ENCODE results near the gene SLC24A3. TPM values are rescaled to one million over a fixed set of nuclear protein-coding genes. Genes with fewer than 3 reads are reported as not detected.
A peak's percentile ranks its signal among the peaks of the same experiment; 100 is the strongest.
"Not testable (repeated sequence)": the region's sequence is repeated elsewhere in the genome, so short reads cannot be mapped to it uniquely, and the experiment has no call there.

SLC24A3 gene
- polyA plus RNA-seq, 1 donor, result 9.9 TPM

GRCh38 chr20:19660808-19661378 is 448.5 kb downstream of the SLC24A3 start:
- no peak overlapping the region for H3K4me3 ChIP-seq (ENCODE audit: low read length)
- WGBS (ENCODE audit: insufficient coverage, low lambda C conversion rate), result no CpG with 5 or more reads among the region's 9 CpGs
- H3K4me1 ChIP-seq (ENCODE audit: control insufficient read depth, insufficient read depth, low read length), result no peaks in the 10 kb centered on the region
- DNase-seq, result no peak
- no peaks in the 10 kb centered on the region for H3K9me3 ChIP-seq (ENCODE audit: control insufficient read depth, low read depth, low read length)
- H3K36me3 ChIP-seq (ENCODE audit: control insufficient read depth, insufficient read depth, low read length), result no peaks in the 10 kb centered on the region
- peaks cover 7% of the 10 kb centered on the region for H3K27me3 ChIP-seq (ENCODE audit: control insufficient read depth, insufficient read depth, low read length)
- no peak overlapping the region for H3K27ac ChIP-seq (ENCODE audit: low read length)

DNA sequence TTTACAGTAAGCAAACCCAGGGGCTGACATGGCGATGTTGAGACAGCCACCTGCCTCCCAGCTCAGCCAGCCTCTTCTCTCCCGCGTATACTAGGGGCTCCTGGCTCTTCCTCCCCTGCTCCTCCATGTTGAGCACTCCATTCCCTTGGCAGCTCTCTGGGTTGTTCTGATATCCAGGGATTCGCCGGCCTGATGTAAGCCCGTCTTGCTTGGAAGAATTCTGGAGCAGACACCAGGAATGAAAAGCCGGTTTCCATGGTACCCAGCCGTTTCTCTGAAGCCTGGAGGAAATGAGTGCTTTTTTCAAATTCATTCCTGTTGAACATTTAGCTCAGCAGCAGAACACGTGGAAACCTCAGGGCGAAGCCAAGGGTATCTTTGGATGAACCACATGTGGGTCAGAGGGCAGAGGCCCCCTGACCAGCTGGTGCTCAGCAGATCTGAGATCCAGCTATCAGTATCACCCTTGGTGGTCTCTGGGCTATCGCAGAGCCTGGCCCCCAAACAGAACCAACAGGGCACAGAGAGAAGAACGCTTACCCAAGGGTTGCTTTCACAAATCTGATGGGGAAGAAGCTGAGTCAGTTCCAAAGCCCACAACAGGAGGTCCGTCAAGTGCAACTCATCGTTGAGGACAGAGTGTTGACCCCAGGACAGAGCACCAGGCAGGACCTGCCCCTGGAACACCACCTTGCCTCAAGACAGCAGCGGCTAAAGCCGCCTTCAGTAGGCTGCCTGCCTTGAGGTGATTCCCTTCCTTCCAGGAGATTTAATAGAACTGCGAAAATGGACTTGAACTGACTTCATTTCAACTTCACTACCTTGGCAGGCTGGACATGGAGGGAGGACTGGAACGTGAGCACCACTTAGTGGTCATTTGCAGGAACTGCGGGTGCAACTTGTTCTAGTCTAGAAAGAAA is 449.5 kb downstream of the SLC24A3 start:
- no peak overlapping the region for H3K27ac ChIP-seq (ENCODE audit: low read length)
- no peaks in the 10 kb centered on the region for H3K36me3 ChIP-seq (ENCODE audit: control insufficient read depth, insufficient read depth, low read length)
- peaks cover 7% of the 10 kb centered on the region for H3K27me3 ChIP-seq (ENCODE audit: control insufficient read depth, insufficient read depth, low read length)
- H3K4me1 ChIP-seq (ENCODE audit: control insufficient read depth, insufficient read depth, low read length), result no peaks in the 10 kb centered on the region
- DNase-seq, result peak; percentile 46
- H3K9me3 ChIP-seq (ENCODE audit: control insufficient read depth, low read depth, low read length), result no peaks in the 10 kb centered on the region
- H3K4me3 ChIP-seq (ENCODE audit: low read length), result no peak overlapping the region
- no CpG with 5 or more reads among the region's 19 CpGs for WGBS (ENCODE audit: insufficient coverage, low lambda C conversion rate)

DNA sequence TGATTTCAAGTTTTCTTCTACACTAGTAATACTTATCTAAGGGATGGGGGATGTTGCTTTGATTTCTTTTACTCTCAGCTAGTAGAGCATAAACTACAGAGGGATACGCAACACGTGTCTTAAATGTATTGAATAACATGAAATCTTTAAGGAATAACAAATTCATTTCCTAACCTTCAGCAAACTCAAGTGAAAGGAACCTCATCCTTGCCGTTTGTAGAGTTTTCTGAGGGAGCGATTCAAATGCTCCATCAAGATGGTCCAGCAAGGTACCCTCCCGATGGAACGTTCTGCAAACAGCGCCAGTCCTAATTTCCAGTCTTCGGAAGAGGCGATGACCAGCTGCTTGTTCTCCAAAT is 450.2 kb downstream of the SLC24A3 start:
- no peak overlapping the region for H3K27ac ChIP-seq (ENCODE audit: low read length)
- H3K4me3 ChIP-seq (ENCODE audit: low read length), result no peak overlapping the region
- peaks cover 7% of the 10 kb centered on the region for H3K27me3 ChIP-seq (ENCODE audit: control insufficient read depth, insufficient read depth, low read length)
- no peaks in the 10 kb centered on the region for H3K36me3 ChIP-seq (ENCODE audit: control insufficient read depth, insufficient read depth, low read length)
- no peak for DNase-seq
- H3K9me3 ChIP-seq (ENCODE audit: control insufficient read depth, low read depth, low read length), result no peaks in the 10 kb centered on the region
- 10% methylated on average over 2 of the region's 9 CpGs for WGBS (ENCODE audit: insufficient coverage, low lambda C conversion rate)
- no peaks in the 10 kb centered on the region for H3K4me1 ChIP-seq (ENCODE audit: control insufficient read depth, insufficient read depth, low read length)

DNA sequence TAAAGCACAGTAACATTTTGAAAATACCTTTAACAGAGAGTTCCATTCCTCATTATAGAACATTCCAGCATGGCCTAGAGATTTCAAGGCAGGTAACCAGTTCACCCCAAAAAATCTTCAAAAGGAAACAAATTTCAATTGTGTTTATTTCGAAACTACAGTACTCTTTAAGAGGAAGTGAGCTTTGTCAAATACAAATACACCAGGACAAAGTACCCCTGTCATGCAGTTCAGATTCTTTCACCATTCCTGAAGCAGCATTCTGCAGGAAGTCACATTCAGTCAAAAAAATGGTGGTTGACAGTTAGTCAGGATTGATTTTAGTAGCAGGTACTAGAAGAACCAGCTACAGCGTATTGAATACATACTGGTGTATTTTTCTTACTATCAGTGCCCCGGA is 456.0 kb downstream of the SLC24A3 start:
- H3K4me3 ChIP-seq (ENCODE audit: low read length), result no peak overlapping the region
- H3K27ac ChIP-seq (ENCODE audit: low read length), result no peak overlapping the region
- no peaks in the 10 kb centered on the region for H3K4me1 ChIP-seq (ENCODE audit: control insufficient read depth, insufficient read depth, low read length)
- no CpG with 5 or more reads among the region's 3 CpGs for WGBS (ENCODE audit: insufficient coverage, low lambda C conversion rate)
- H3K27me3 ChIP-seq (ENCODE audit: control insufficient read depth, insufficient read depth, low read length), result peaks cover 4% of the 10 kb centered on the region
- DNase-seq, result no peak
- no peaks in the 10 kb centered on the region for H3K9me3 ChIP-seq (ENCODE audit: control insufficient read depth, low read depth, low read length)
- no peaks in the 10 kb centered on the region for H3K36me3 ChIP-seq (ENCODE audit: control insufficient read depth, insufficient read depth, low read length)

- H3K4me1 ChIP-seq (ENCODE audit: control insufficient read depth, insufficient read depth, low read length), result no peaks in the 10 kb centered on the region
- no peak overlapping the region for H3K27ac ChIP-seq (ENCODE audit: low read length)
- no peak overlapping the region for H3K4me3 ChIP-seq (ENCODE audit: low read length)
- H3K9me3 ChIP-seq (ENCODE audit: control insufficient read depth, low read depth, low read length), result no peaks in the 10 kb centered on the region
- H3K27me3 ChIP-seq (ENCODE audit: control insufficient read depth, insufficient read depth, low read length), result peaks cover 11% of the 10 kb centered on the region
- DNase-seq, result no peak
- 56% methylated on average over 3 of the region's 3 CpGs for WGBS (ENCODE audit: insufficient coverage, low lambda C conversion rate)
- H3K36me3 ChIP-seq (ENCODE audit: control insufficient read depth, insufficient read depth, low read length), result no peaks in the 10 kb centered on the region
Measured at GRCh38 chr20:19670829-19671228, 458.4 kb downstream of the SLC24A3 start.

GRCh38 chr20:19671374-19671773 is 458.9 kb downstream of the SLC24A3 start:
- Histone ChIP-seq H3K27ac (ENCODE audit: low read length) (no peak overlapping the region), H3K36me3 (ENCODE audit: control insufficient read depth, insufficient read depth, low read length) (no peaks in the 10 kb centered on the region), H3K9me3 (ENCODE audit: control insufficient read depth, low read depth, low read length) (no peaks in the 10 kb centered on the region), H3K27me3 (ENCODE audit: control insufficient read depth, insufficient read depth, low read length) (peaks cover 11% of the 10 kb centered on the region), H3K4me3 (ENCODE audit: low read length) (no peak overlapping the region), H3K4me1 (ENCODE audit: control insufficient read depth, insufficient read depth, low read length) (no peaks in the 10 kb centered on the region)
- DNase-seq, result no peak
- 73% methylated on average over 1 of the region's 1 CpG for WGBS (ENCODE audit: insufficient coverage, low lambda C conversion rate)

DNA sequence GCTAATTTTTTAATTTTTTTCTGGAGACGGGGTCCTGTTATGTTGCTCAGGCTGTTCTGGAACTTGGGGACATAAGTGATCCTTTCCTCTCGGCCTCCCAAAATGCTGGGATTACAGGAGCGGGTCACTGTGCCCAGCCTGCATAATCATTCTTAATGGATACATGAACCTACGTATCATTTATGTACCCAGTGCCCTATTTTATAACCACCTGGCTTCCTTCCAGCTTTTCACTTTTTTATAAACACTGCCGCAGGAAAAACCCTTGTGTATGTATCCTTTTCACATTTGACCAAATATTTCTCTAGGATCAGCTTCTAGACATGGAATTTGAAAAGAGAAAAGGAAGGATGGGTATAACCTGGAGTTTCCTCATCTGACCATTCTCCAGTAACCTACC is 460.1 kb downstream of the SLC24A3 start:
- Histone ChIP-seq H3K27ac (ENCODE audit: low read length) (no peak overlapping the region), H3K27me3 (ENCODE audit: control insufficient read depth, insufficient read depth, low read length) (peaks cover 11% of the 10 kb centered on the region), H3K36me3 (ENCODE audit: control insufficient read depth, insufficient read depth, low read length) (no peaks in the 10 kb centered on the region), H3K4me3 (ENCODE audit: low read length) (no peak overlapping the region), H3K4me1 (ENCODE audit: control insufficient read depth, insufficient read depth, low read length) (no peaks in the 10 kb centered on the region), H3K9me3 (ENCODE audit: control insufficient read depth, low read depth, low read length) (no peaks in the 10 kb centered on the region)
- DNase-seq, result no peak
- 53% methylated on average over 3 of the region's 5 CpGs for WGBS (ENCODE audit: insufficient coverage, low lambda C conversion rate)

GRCh38 chr20:19673575-19673974 is 461.1 kb downstream of the SLC24A3 start:
- Histone ChIP-seq H3K27me3 (ENCODE audit: control insufficient read depth, insufficient read depth, low read length) (peaks cover 11% of the 10 kb centered on the region), H3K36me3 (ENCODE audit: control insufficient read depth, insufficient read depth, low read length) (no peaks in the 10 kb centered on the region), H3K27ac (ENCODE audit: low read length) (no peak overlapping the region), H3K4me1 (ENCODE audit: control insufficient read depth, insufficient read depth, low read length) (no peaks in the 10 kb centered on the region), H3K9me3 (ENCODE audit: control insufficient read depth, low read depth, low read length) (no peaks in the 10 kb centered on the region), H3K4me3 (ENCODE audit: low read length) (no peak overlapping the region)
- no peak for DNase-seq

DNA sequence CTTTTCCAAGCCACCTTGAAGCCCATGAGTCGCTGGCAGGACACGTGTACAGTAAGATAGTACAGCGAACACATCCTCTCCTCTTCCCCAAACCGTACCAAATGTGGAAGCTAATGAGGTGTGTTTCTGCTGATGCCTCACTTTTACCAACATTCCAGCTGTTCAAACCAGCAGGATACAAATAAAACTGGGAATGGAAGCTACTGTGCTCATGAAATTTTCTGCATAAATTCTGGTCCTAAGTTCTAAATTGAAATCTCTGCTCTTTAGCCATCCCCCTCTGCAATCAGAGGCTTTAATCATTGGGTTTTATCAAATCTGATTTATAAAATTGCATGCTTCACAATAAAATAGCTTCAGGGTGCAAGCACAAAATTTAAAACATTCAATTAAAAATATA is 463.8 kb downstream of the SLC24A3 start:
- Histone ChIP-seq H3K4me1 (ENCODE audit: control insufficient read depth, insufficient read depth, low read length) (no peaks in the 10 kb centered on the region), H3K27ac (ENCODE audit: low read length) (no peak overlapping the region), H3K27me3 (ENCODE audit: control insufficient read depth, insufficient read depth, low read length) (peaks cover 7% of the 10 kb centered on the region), H3K4me3 (ENCODE audit: low read length) (no peak overlapping the region), H3K36me3 (ENCODE audit: control insufficient read depth, insufficient read depth, low read length) (no peaks in the 10 kb centered on the region), H3K9me3 (ENCODE audit: control insufficient read depth, low read depth, low read length) (peaks cover 8% of the 10 kb centered on the region)
- no CpG with 5 or more reads among the region's 4 CpGs for WGBS (ENCODE audit: insufficient coverage, low lambda C conversion rate)
- no peak for DNase-seq

DNA sequence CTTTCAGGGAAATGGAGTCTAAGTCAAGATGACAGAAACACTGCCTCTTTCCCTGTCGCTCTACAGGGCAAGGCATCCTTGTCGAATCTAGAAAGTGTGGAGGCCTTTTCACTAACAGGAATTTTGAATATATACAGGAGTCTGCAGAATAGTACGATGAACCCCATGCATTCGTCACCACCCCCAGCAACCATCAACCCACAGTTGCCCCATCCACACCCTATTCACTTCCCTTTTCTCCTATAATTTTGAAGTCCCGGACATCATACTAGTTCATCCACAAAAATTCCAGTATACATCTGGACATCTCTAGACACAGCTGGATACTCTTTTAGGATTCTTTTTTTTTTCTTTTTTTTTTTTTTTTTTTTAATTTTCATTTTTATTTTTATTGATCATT is 464.9 kb downstream of the SLC24A3 start:
- no peaks in the 10 kb centered on the region for H3K4me1 ChIP-seq (ENCODE audit: control insufficient read depth, insufficient read depth, low read length)
- no CpG with 5 or more reads among the region's 5 CpGs for WGBS (ENCODE audit: insufficient coverage, low lambda C conversion rate)
- H3K27ac ChIP-seq (ENCODE audit: low read length), result no peak overlapping the region
- no peak for DNase-seq
- no peak overlapping the region for H3K4me3 ChIP-seq (ENCODE audit: low read length)
- H3K27me3 ChIP-seq (ENCODE audit: control insufficient read depth, insufficient read depth, low read length), result peaks cover 7% of the 10 kb centered on the region
- H3K9me3 ChIP-seq (ENCODE audit: control insufficient read depth, low read depth, low read length), result peaks cover 8% of the 10 kb centered on the region
- H3K36me3 ChIP-seq (ENCODE audit: control insufficient read depth, insufficient read depth, low read length), result no peaks in the 10 kb centered on the region

GRCh38 chr20:19678591-19678990 is 466.1 kb downstream of the SLC24A3 start:
- not testable (repeated sequence) for H3K27me3 ChIP-seq (ENCODE audit: control insufficient read depth, insufficient read depth, low read length); H3K36me3 ChIP-seq (ENCODE audit: control insufficient read depth, insufficient read depth, low read length); H3K27ac ChIP-seq (ENCODE audit: low read length); DNase-seq; H3K4me1 ChIP-seq (ENCODE audit: control insufficient read depth, insufficient read depth, low read length); H3K4me3 ChIP-seq (ENCODE audit: low read length); H3K9me3 ChIP-seq (ENCODE audit: control insufficient read depth, low read depth, low read length)
- no CpG with 5 or more reads among the region's 38 CpGs for WGBS (ENCODE audit: insufficient coverage, low lambda C conversion rate)
